Stimulated activated effector memory CD8-positive, alpha-beta T cell treated with anti-CD3 and anti-CD28 coated beads, Interleukin-12 subunit alpha, Interleukin-12 subunit beta, amount 100 ng/mL, for 72 hours (primary cell): Measurements from ENCODE around the gene NPVF.

Experiments used
- ATAC-seq: fragments of 150-1000 bp; cut with Tn5 transposase; 2 replicates; pipeline ENCODE4 v1.10.0; 2021
- DNase-seq, 2 donors: peaks; one replicate each; pipeline ENCODE4 v3.0.0; 2021 to 2022; ENCODE audit warnings: low spot score in 2 of 2
- H3K27ac Mint-ChIP-seq: one replicate; pipeline ENCODE4 v1.8.0; 2022; ENCODE audit warnings: mild to moderate bottlenecking, mixed read lengths
- H3K36me3 Mint-ChIP-seq: one replicate; pipeline ENCODE4 v1.8.0; 2022; ENCODE audit warnings: mild to moderate bottlenecking, mixed read lengths
- H3K4me1 Mint-ChIP-seq: one replicate; pipeline ENCODE4 v1.8.0; 2022; ENCODE audit warnings: mixed read lengths
- H3K4me3 Mint-ChIP-seq: one replicate; pipeline ENCODE4 v1.8.0; 2022; ENCODE audit warnings: mild to moderate bottlenecking, mixed read lengths
- H3K9me3 Mint-ChIP-seq: one replicate; pipeline ENCODE4 v1.8.0; 2022; ENCODE audit warnings: mixed read lengths

The NPVF gene

DNA sequence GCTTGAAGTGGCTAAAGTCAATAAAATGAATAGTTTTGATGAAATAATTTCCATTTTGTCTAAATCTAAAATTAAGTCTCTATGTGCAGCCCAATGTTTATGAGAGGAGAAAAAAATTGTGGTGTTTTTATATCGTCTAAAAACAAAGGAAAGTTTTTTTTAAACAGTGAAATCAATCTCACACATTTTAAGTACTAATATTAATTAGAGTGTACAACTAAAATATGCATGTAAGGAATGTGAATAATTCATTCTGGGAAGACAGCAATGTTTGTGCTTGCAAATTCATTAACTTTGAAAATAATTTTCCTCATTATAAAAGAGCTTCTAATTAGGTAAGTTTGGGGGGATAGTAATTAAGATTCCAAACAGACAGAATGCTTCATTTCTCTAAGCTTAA lies at the start of gene NPVF:
Gene NPVF (minus strand): TSS at position 101 of the 400 bp plus-strand sequence. CDS start 47 bp downstream, at position 54.
- ATAC-seq: no peak
- Mint-ChIP-seq H3K4me3 (no peak within 1 kb of the TSS), H3K27ac (no peak within 1 kb of the TSS), H3K36me3 (no peaks in the 10 kb centered on the region), H3K9me3 (no peaks in the 10 kb centered on the region), H3K4me1 (no peaks in the 10 kb centered on the region)
- DNase-seq: no peak

- Mint-ChIP-seq H3K27ac (no peak overlapping the region), H3K4me3 (no peak overlapping the region), H3K36me3 (no peaks in the 10 kb centered on the region), H3K4me1 (no peaks in the 10 kb centered on the region), H3K9me3 (no peaks in the 10 kb centered on the region)
- ATAC-seq (no peak), DNase-seq (no peak)
These were observed 44.0 kb upstream of the NPVF start for GRCh38 chr7:25272265-25272664.

DNA sequence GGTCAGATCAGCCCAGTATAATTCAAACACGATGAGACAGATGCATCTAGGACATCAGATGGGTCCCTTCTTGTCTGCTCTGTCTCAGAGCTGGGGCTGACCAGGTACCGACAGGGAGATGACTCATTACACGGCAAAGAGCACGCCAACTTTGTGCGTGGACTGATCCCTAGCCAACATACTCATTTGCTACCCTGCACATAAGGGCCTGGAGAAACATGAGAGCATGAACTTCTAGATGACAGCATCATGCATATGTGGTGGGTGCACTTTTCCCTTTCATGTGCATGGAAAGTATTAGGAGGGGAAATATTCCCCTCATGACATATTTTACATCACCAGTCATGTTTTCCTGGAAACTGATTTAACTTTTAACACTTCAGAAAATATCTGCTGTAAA lies 35.1 kb upstream of the NPVF start:
- Mint-ChIP-seq H3K9me3 (no peaks in the 10 kb centered on the region), H3K4me1 (peaks cover 13% of the 10 kb centered on the region), H3K4me3 (no peak overlapping the region), H3K36me3 (no peaks in the 10 kb centered on the region), H3K27ac (no peak overlapping the region)
- ATAC-seq (no peak), DNase-seq (no peak)

GRCh38 chr7:25262586-25262985 lies 34.3 kb upstream of the NPVF start:
- no peak overlapping the region for H3K4me3 Mint-ChIP-seq
- ATAC-seq: no peak
- no peaks in the 10 kb centered on the region for H3K36me3 Mint-ChIP-seq
- H3K9me3 Mint-ChIP-seq: no peaks in the 10 kb centered on the region
- peaks cover 13% of the 10 kb centered on the region for H3K4me1 Mint-ChIP-seq
- no peak for DNase-seq
- H3K27ac Mint-ChIP-seq: no peak overlapping the region

GRCh38 chr7:25261545-25262140 lies 33.4 kb upstream of the NPVF start:
- ATAC-seq (no peak), DNase-seq (no peak)
- peak overlapping the region; percentile 18 for H3K4me3 Mint-ChIP-seq
- peaks cover 13% of the 10 kb centered on the region for H3K4me1 Mint-ChIP-seq
- H3K9me3 Mint-ChIP-seq: no peaks in the 10 kb centered on the region
- H3K36me3 Mint-ChIP-seq: no peaks in the 10 kb centered on the region
- peak overlapping the region; percentile 15 for H3K27ac Mint-ChIP-seq

GRCh38 chr7:25260862-25261494 lies 32.7 kb upstream of the NPVF start:
- Mint-ChIP-seq H3K4me3 (peak overlapping the region; percentile 18), H3K36me3 (no peaks in the 10 kb centered on the region), H3K4me1 (peaks cover 13% of the 10 kb centered on the region), H3K27ac (peak overlapping the region; percentile 15), H3K9me3 (no peaks in the 10 kb centered on the region)
- DNase-seq (no peak), ATAC-seq (peak; percentile 74)

GRCh38 chr7:25259487-25260243 lies 31.4 kb upstream of the NPVF start:
- H3K27ac Mint-ChIP-seq: no peak overlapping the region
- no peaks in the 10 kb centered on the region for H3K9me3 Mint-ChIP-seq
- DNase-seq (peak; percentile 10 to 68), ATAC-seq (peak; percentile 70)
- H3K36me3 Mint-ChIP-seq: no peaks in the 10 kb centered on the region
- no peak overlapping the region for H3K4me3 Mint-ChIP-seq
- H3K4me1 Mint-ChIP-seq: peaks cover 13% of the 10 kb centered on the region

DNA sequence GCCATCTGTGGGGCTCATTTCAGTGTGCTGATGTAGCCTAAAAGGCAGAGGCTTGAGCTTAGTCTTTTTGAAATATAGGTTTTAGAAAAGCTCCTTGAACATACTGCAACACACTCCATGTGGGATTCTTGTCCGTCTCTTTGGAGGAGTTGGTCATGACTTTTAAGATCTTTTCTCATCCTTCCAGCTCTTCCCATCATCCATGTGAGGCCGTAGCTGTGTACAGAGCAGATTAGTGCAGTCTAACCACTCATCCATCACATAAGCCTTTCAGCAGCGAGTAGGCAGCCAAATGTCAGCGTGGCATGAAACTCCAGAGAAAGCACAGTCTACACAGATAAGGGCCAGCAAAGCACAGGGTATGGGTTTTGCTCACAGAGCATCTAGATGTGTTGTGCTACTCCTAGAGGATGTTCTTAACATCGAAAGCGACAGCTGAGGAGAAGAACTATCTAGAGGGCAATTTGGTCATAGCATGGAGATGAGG lies 28.1 kb upstream of the NPVF start:
- peaks cover 13% of the 10 kb centered on the region for H3K4me1 Mint-ChIP-seq
- DNase-seq (no peak), ATAC-seq (no peak)
- no peak overlapping the region for H3K4me3 Mint-ChIP-seq
- no peak overlapping the region for H3K27ac Mint-ChIP-seq
- no peaks in the 10 kb centered on the region for H3K36me3 Mint-ChIP-seq
- no peaks in the 10 kb centered on the region for H3K9me3 Mint-ChIP-seq

DNA sequence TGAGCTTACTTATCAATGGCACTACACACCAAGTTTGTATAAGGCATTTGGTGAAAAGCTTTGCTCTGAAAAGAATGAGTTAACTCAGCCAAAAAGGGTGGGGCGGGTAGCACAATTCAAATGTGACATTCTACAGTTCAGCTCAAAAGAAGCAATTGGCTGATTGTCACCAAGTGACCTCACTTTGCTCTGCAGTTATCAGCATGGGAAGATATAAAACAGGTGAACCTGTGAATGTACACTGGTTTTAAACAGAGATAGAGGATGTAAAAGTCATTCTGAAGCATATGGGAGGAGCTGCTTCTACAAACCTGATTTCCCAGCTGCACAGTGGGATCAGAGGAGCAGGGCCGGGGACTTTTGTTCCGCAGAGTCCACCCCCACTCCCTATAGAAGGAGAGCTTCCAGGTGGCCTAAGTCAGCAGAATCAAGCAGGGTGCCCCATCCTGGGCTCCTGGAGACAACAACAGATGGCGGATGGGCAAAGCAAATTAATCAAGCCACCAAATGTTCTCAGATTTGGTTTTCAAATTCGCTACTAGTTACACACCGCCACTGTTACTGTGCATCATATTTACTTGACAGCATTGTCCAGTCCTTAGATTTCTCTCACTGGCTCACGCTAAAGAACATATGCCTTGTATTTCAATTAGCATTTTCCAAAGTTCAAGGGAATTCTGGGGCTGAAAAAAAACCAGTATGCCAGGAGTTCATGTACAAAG lies 27.5 kb upstream of the NPVF start:
- no peaks in the 10 kb centered on the region for H3K9me3 Mint-ChIP-seq
- no peak overlapping the region for H3K4me3 Mint-ChIP-seq
- no peak for DNase-seq
- H3K36me3 Mint-ChIP-seq: no peaks in the 10 kb centered on the region
- H3K4me1 Mint-ChIP-seq: peaks cover 7% of the 10 kb centered on the region
- no peak overlapping the region for H3K27ac Mint-ChIP-seq
- ATAC-seq: no peak

DNA sequence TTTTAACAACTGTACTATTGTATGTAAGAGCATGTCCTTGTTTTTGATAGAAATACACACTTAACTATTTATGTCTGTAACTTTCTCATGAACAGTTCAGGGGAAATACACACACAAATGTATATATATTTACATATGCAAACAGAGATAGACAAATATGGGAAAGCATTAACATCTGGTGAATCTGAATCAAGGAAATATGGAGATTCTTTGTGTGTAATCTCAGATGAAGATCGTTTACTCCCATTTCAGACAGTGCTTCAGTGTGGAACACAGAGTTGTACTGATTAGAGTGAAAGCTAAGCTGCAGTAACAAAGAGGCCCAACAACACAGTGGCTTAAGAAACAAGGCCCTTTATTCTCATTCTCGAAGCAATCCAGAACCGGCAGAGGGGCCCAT lies 26.3 kb upstream of the NPVF start:
- DNase-seq (no peak), ATAC-seq (no peak)
- Mint-ChIP-seq H3K36me3 (no peaks in the 10 kb centered on the region), H3K4me3 (no peak overlapping the region), H3K27ac (no peak overlapping the region), H3K4me1 (peaks cover 5% of the 10 kb centered on the region), H3K9me3 (no peaks in the 10 kb centered on the region)

DNA sequence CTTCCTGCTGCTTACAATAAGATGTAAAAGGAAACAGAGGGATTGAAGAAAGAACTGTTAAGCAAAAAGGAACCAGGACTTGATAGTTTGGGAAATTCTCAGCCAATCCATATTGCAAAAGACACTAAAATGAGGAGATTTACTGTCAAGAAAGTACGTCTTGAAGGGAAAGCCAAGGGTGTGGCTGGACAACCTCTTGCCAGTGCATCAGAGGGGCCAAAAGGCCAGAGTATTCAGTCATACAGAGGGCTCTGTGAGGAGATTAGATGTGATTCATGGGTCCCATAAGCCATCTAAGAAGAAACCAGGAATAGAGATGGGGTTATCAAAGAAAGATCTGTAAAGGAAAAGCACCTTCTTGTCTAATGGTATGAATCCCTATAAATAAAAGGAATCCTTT lies 25.4 kb upstream of the NPVF start:
- DNase-seq: no peak
- H3K27ac Mint-ChIP-seq: no peak overlapping the region
- no peak overlapping the region for H3K4me3 Mint-ChIP-seq
- H3K9me3 Mint-ChIP-seq: no peaks in the 10 kb centered on the region
- ATAC-seq: no peak
- H3K4me1 Mint-ChIP-seq: no peaks in the 10 kb centered on the region
- H3K36me3 Mint-ChIP-seq: no peaks in the 10 kb centered on the region

- ATAC-seq: no peak
- Mint-ChIP-seq H3K4me3 (no peak overlapping the region), H3K27ac (no peak overlapping the region), H3K36me3 (no peaks in the 10 kb centered on the region), H3K9me3 (no peaks in the 10 kb centered on the region), H3K4me1 (no peaks in the 10 kb centered on the region)
- DNase-seq: no peak
These were observed 22.1 kb upstream of the NPVF start for GRCh38 chr7:25250386-25250785.

DNA sequence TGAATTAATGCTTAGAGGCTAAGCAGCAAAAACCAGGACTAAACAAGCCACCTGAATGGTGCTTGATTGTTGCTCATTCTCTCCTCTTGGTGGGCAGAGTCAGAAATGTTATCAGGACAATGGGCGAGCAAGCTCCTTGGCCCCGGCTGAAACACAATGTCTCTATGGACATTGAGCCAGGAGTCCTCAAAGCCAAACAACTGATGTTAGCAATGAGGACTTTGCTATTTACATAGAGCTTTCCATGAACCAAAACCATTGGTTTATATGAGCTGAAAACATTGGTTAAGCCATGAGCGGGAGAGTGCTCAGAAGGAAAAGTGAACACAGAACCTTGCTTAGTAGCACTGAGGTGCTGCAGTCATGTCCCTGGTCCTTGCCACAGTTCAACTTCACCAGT lies 21.5 kb upstream of the NPVF start:
- H3K4me3 Mint-ChIP-seq: no peak overlapping the region
- H3K36me3 Mint-ChIP-seq: no peaks in the 10 kb centered on the region
- DNase-seq (no peak), ATAC-seq (no peak)
- no peak overlapping the region for H3K27ac Mint-ChIP-seq
- H3K4me1 Mint-ChIP-seq: no peaks in the 10 kb centered on the region
- no peaks in the 10 kb centered on the region for H3K9me3 Mint-ChIP-seq

GRCh38 chr7:25246306-25246705 lies 18.0 kb upstream of the NPVF start:
- no peak overlapping the region for H3K27ac Mint-ChIP-seq
- DNase-seq: no peak

DNA sequence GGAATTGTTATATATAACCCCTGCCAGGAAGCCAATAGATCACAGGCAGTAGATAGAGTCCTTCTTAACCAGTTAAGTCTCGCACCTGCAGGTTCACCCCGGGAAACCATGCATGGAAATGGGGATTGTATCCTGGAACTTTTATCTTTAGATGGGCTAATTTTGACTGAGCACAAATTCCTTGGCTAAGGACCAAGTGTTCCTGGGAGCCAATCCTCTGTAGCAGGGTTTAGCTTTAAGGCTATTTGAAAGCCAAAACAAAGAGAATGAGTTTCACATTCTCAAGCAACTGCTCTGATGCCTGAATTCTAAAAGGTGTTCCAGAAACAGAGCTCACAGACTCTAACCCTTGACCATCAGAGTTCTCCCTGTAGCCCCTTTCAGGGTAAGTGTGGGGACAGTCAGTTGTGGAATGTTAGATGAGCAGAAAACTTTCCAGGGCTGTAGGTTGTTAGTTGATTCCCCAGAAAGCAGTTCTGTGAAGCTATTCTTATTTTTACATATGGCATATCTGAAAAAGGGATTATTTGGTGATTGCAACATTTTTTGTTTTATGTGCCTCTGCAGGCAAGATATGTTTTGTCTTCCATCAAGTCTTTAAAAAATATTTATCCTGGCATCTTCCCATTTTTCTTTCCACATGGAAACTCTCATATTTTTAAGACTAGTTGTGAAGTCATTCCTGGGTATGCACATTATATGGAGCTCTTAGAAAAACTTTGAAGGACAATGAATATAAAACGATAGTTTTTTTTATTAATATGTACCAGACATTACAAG lies 16.2 kb upstream of the NPVF start:
- ATAC-seq (no peak), DNase-seq (no peak)
- no peaks in the 10 kb centered on the region for H3K4me1 Mint-ChIP-seq
- H3K27ac Mint-ChIP-seq: no peak overlapping the region
- no peaks in the 10 kb centered on the region for H3K36me3 Mint-ChIP-seq
- no peak overlapping the region for H3K4me3 Mint-ChIP-seq
- H3K9me3 Mint-ChIP-seq: no peaks in the 10 kb centered on the region

More at GRCh38 chr7:25246306-25246705, 18.0 kb upstream of the NPVF start:
- Mint-ChIP-seq H3K4me1 (no peaks in the 10 kb centered on the region), H3K4me3 (no peak overlapping the region), H3K9me3 (no peaks in the 10 kb centered on the region), H3K36me3 (no peaks in the 10 kb centered on the region)
- no peak for ATAC-seq
